ENCODE data around the gene MPO. TPM values are rescaled to one million over a fixed set of nuclear protein-coding genes. Genes with fewer than 3 reads are reported as not detected.

The MPO gene
- total and polyA plus RNA-seq, 2 donors (not counting 1 experiment from before 2014, with no cell fraction given) = 0.01 TPM; not detected in 1

- H3K36me3 ChIP-seq (ENCODE audit: control insufficient read depth, insufficient read depth, low read length) = no peaks in the 10 kb centered on the region
- H3K27me3 ChIP-seq (ENCODE audit: control insufficient read depth, insufficient read depth, low read length) = no peaks in the 10 kb centered on the region
- H3K4me1 ChIP-seq (ENCODE audit: control insufficient read depth, extremely low read depth, insufficient read depth, low read length) = no peaks in the 10 kb centered on the region
- H3K9ac ChIP-seq (ENCODE audit: insufficient read depth, low read length) = no peak overlapping the region
- no peak overlapping the region for H3K27ac ChIP-seq (ENCODE audit: insufficient read depth, low read length)
- H3K9me3 ChIP-seq (ENCODE audit: control insufficient read depth, insufficient read depth, low read depth, low read length) = no peaks in the 10 kb centered on the region
- H4K20me1 ChIP-seq (ENCODE audit: control insufficient read depth, extremely low read depth, insufficient read depth, low read length) = no peaks in the 10 kb centered on the region
- no peaks in the 10 kb centered on the region for H3K79me2 ChIP-seq (ENCODE audit: control insufficient read depth, insufficient read depth, low read length)
- no peak for DNase-seq (ENCODE audit: low read depth in 2 of 2)
- H2AFZ ChIP-seq (ENCODE audit: low read length) = no peak overlapping the region
- H3K4me2 ChIP-seq (ENCODE audit: extremely low read depth, insufficient read depth, low read length) = no peak overlapping the region
- TF ChIP-seq EZH2 (IDR thresholded peaks at IDR 0.05; ENCODE audit: low read length, missing control alignments) = no peak
- TF ChIP-seq CTCF (conservative IDR thresholded peaks at IDR 0.05 in 1 of 2, IDR thresholded peaks at IDR 0.05 in 1 of 2; ENCODE audit: low read depth in 1 of 2, low read length in 2 of 2) = no peak
- H3K4me3 ChIP-seq (replicated peaks in 1 of 4; ENCODE audit: control extremely low read depth in 1 of 4, insufficient read depth in 1 of 4, low read depth in 3 of 4, low read length in 4 of 4) = no peak overlapping the region
Observed at GRCh38 chr17:58315750-58316149, 35.0 kb upstream of the MPO start.

GRCh38 chr17:58315281-58315711, 34.6 kb upstream of the MPO start:
- TF ChIP-seq CTCF (conservative IDR thresholded peaks at IDR 0.05 in 1 of 2, IDR thresholded peaks at IDR 0.05 in 1 of 2; ENCODE audit: low read depth in 1 of 2, low read length in 2 of 2) = no peak
- TF ChIP-seq EZH2 (IDR thresholded peaks at IDR 0.05; ENCODE audit: low read length, missing control alignments) = no peak
- H3K4me3 ChIP-seq (replicated peaks in 1 of 4; ENCODE audit: control extremely low read depth in 1 of 4, insufficient read depth in 1 of 4, low read depth in 3 of 4, low read length in 4 of 4) = no peak overlapping the region
- no peaks in the 10 kb centered on the region for H4K20me1 ChIP-seq (ENCODE audit: control insufficient read depth, extremely low read depth, insufficient read depth, low read length)
- no peaks in the 10 kb centered on the region for H3K9me3 ChIP-seq (ENCODE audit: control insufficient read depth, insufficient read depth, low read depth, low read length)
- no peak overlapping the region for H3K4me2 ChIP-seq (ENCODE audit: extremely low read depth, insufficient read depth, low read length)
- H3K79me2 ChIP-seq (ENCODE audit: control insufficient read depth, insufficient read depth, low read length) = no peaks in the 10 kb centered on the region
- H3K4me1 ChIP-seq (ENCODE audit: control insufficient read depth, extremely low read depth, insufficient read depth, low read length) = no peaks in the 10 kb centered on the region
- H2AFZ ChIP-seq (ENCODE audit: low read length) = no peak overlapping the region
- H3K36me3 ChIP-seq (ENCODE audit: control insufficient read depth, insufficient read depth, low read length) = no peaks in the 10 kb centered on the region
- no peak for DNase-seq (ENCODE audit: low read depth in 2 of 2)
- no peak overlapping the region for H3K9ac ChIP-seq (ENCODE audit: insufficient read depth, low read length)
- no peaks in the 10 kb centered on the region for H3K27me3 ChIP-seq (ENCODE audit: control insufficient read depth, insufficient read depth, low read length)
- H3K27ac ChIP-seq (ENCODE audit: insufficient read depth, low read length) = no peak overlapping the region

- H3K4me1 ChIP-seq (ENCODE audit: control insufficient read depth, extremely low read depth, insufficient read depth, low read length) = no peaks in the 10 kb centered on the region
- no peak overlapping the region for H3K27ac ChIP-seq (ENCODE audit: insufficient read depth, low read length)
- H3K4me2 ChIP-seq (ENCODE audit: extremely low read depth, insufficient read depth, low read length) = no peak overlapping the region
- H3K9ac ChIP-seq (ENCODE audit: insufficient read depth, low read length) = no peak overlapping the region
- no peak overlapping the region for H3K4me3 ChIP-seq (replicated peaks in 1 of 4; ENCODE audit: control extremely low read depth in 1 of 4, insufficient read depth in 1 of 4, low read depth in 3 of 4, low read length in 4 of 4)
- H3K79me2 ChIP-seq (ENCODE audit: control insufficient read depth, insufficient read depth, low read length) = no peaks in the 10 kb centered on the region
- DNase-seq (ENCODE audit: low read depth in 2 of 2) = no peak
- H2AFZ ChIP-seq (ENCODE audit: low read length) = no peak overlapping the region
- H4K20me1 ChIP-seq (ENCODE audit: control insufficient read depth, extremely low read depth, insufficient read depth, low read length) = no peaks in the 10 kb centered on the region
- H3K9me3 ChIP-seq (ENCODE audit: control insufficient read depth, insufficient read depth, low read depth, low read length) = no peaks in the 10 kb centered on the region
- TF ChIP-seq CTCF (conservative IDR thresholded peaks at IDR 0.05 in 1 of 2, IDR thresholded peaks at IDR 0.05 in 1 of 2; ENCODE audit: low read depth in 1 of 2, low read length in 2 of 2) (no peak), EZH2 (IDR thresholded peaks at IDR 0.05; ENCODE audit: low read length, missing control alignments) (no peak)
- no peaks in the 10 kb centered on the region for H3K36me3 ChIP-seq (ENCODE audit: control insufficient read depth, insufficient read depth, low read length)
- no peaks in the 10 kb centered on the region for H3K27me3 ChIP-seq (ENCODE audit: control insufficient read depth, insufficient read depth, low read length)
Observed at GRCh38 chr17:58314706-58315015, 33.9 kb upstream of the MPO start.
